ENCODE results near the gene RBAK.
"Not testable (repeated sequence)": the region's sequence is repeated elsewhere in the genome, so short reads cannot be mapped to it uniquely, and the experiment has no call there.

The RBAK gene

GRCh38 chr7:5045558-5046396, at the start of gene RBAK:
TSS of gene RBAK (plus strand) at chr7:5045860. CDS start at chr7:5048077, 2,217 bp downstream.
- DNase-seq: peak; percentile 55 to 96 (median 89)

GRCh38 chr7:4996696-4997222, 48.9 kb upstream of the RBAK start:
- DNase-seq: no peak

GRCh38 chr7:4998244-4998643, 47.4 kb upstream of the RBAK start:
- no peak for DNase-seq

GRCh38 chr7:4998910-4999309, 46.8 kb upstream of the RBAK start:
- no peak for DNase-seq

GRCh38 chr7:4999369-4999950, 46.2 kb upstream of the RBAK start:
- DNase-seq: no peak

- no peak for DNase-seq
Observed at GRCh38 chr7:5001003-5001402, 44.7 kb upstream of the RBAK start.

- no peak for DNase-seq
Observed at GRCh38 chr7:5001911-5002310, 43.7 kb upstream of the RBAK start.

- peak in 2 of 51 donors; percentile 3 to 6 for DNase-seq
Observed at GRCh38 chr7:5005066-5005465, 40.6 kb upstream of the RBAK start.

GRCh38 chr7:5012985-5013384, 32.7 kb upstream of the RBAK start:
- DNase-seq: no peak

GRCh38 chr7:5015936-5016335, 29.7 kb upstream of the RBAK start:
- DNase-seq: not testable (repeated sequence)

GRCh38 chr7:5017626-5018025, 28.0 kb upstream of the RBAK start:
- not testable (repeated sequence) for DNase-seq

- no peak for DNase-seq
Observed at GRCh38 chr7:5020098-5020497, 25.6 kb upstream of the RBAK start.

- not testable (repeated sequence) for DNase-seq
Observed at GRCh38 chr7:5020976-5021550, 24.6 kb upstream of the RBAK start.

- not testable (repeated sequence) for DNase-seq
Observed at GRCh38 chr7:5023626-5024025, 22.0 kb upstream of the RBAK start.

GRCh38 chr7:5027796-5028410, 17.8 kb upstream of the RBAK start:
- DNase-seq: not testable (repeated sequence)

GRCh38 chr7:5033186-5033585, 12.5 kb upstream of the RBAK start:
- not testable (repeated sequence) for DNase-seq

- DNase-seq: no peak
Observed at GRCh38 chr7:5035276-5035675, 10.4 kb upstream of the RBAK start.

- DNase-seq: no peak
Observed at GRCh38 chr7:5036446-5036845, 9.2 kb upstream of the RBAK start.

GRCh38 chr7:5041047-5041446, 4.6 kb upstream of the RBAK start:
- no peak for DNase-seq

GRCh38 chr7:5043661-5044060, 2.0 kb upstream of the RBAK start:
- no peak for DNase-seq

GRCh38 chr7:5046397-5046732, 705 bp downstream of the RBAK start:
- peak in 2 of 51 donors; percentile 33 to 45 for DNase-seq

- DNase-seq: not testable (repeated sequence)
Observed at GRCh38 chr7:5047127-5047526, 1.5 kb downstream of the RBAK start.

Measured in hypothalamus (tissue), 51 donors.